HEK293 (cell line): ENCODE measurements around the gene ETF1.
A peak's percentile ranks its signal among the peaks of the same experiment; 100 is the strongest.

Source experiments
- CTCF ChIA-PET: fragments of 350-600 bp; formaldehyde crosslinking; extraction: SDS; loops from one replicate; lab custom pipeline; 2021; ENCODE audit warnings: antibody characterized with exemption; lab: Yijun Ruan, JAX
- POLR2A ChIA-PET: fragments of 300-600 bp; formaldehyde crosslinking; extraction: SDS; loops from one replicate; lab custom pipeline; 2020; ENCODE audit warnings: antibody characterized with exemption, inconsistent platforms; lab: Yijun Ruan, JAX
- H3K27ac ChIP-seq: fragments of 200-500 bp; sonication (Bioruptor generic); 2 replicates; pipeline ENCODE4 v1.5.1; 2014; ENCODE audit warnings: low read depth, low read length, control low read depth, inconsistent platforms; ENCODE audit errors: extremely low read depth
- H3K36me3 ChIP-seq, 2 experiments: fragments of 200-500 bp in 1 of 2; sonication (Bioruptor generic) in 1 of 2; 1 replicate in 1 of 2; 2 replicates in 1 of 2; pipeline ENCODE4 v1.5.1; 2014 to 2017; ENCODE audit warnings: inconsistent platforms in 2 of 2, low read length in 2 of 2; ENCODE audit not compliant: control insufficient read depth in 2 of 2, insufficient read depth in 1 of 2
- H3K4me1 ChIP-seq: fragments of 200-500 bp; sonication (Bioruptor generic); 2 replicates; pipeline ENCODE4 v1.5.1; 2014; ENCODE audit warnings: mild to moderate bottlenecking, low read length, inconsistent platforms; ENCODE audit not compliant: control insufficient read depth, insufficient read depth
- H3K4me3 ChIP-seq: 2 replicates; pipeline ENCODE4 v1.5.1; 2011; ENCODE audit warnings: low read depth, mild to moderate bottlenecking, control low read depth, low read length, moderate library complexity
- H3K9me3 ChIP-seq: fragments of 200-500 bp; sonication (Bioruptor generic); 2 replicates; pipeline ENCODE4 v1.5.1; 2014; ENCODE audit warnings: low read depth, low read length, inconsistent platforms; ENCODE audit not compliant: control insufficient read depth, insufficient read depth
- BCL11A ChIP-seq: fragments of 450-650 bp; formaldehyde crosslinking; IDR thresholded peaks from 2 replicates; pipeline ENCODE4 v1.5.1; 2016; ENCODE audit warnings: low read depth, missing biosample characterization, missing genetic modification characterization
- BCL11B ChIP-seq: fragments of 450-650 bp; formaldehyde crosslinking; IDR thresholded peaks from 2 replicates; pipeline ENCODE4 v1.5.1; 2016; ENCODE audit warnings: low read depth, missing biosample characterization, missing genetic modification characterization
- KLF9 ChIP-seq: fragments of 450-650 bp; formaldehyde crosslinking; IDR thresholded peaks from 2 replicates; pipeline ENCODE4 v1.5.1; 2016; ENCODE audit warnings: missing biosample characterization, missing genetic modification characterization, low read depth
- RBAK ChIP-seq: fragments of 450-650 bp; formaldehyde crosslinking; IDR thresholded peaks from 2 replicates; pipeline ENCODE4 v1.5.1; 2016; ENCODE audit warnings: missing biosample characterization, missing genetic modification characterization
- REPIN1 ChIP-seq: fragments of 450-650 bp; formaldehyde crosslinking; IDR thresholded peaks from 2 replicates; pipeline ENCODE4 v1.5.1; 2017; ENCODE audit warnings: missing biosample characterization, missing genetic modification characterization, low read depth
- SCRT2 ChIP-seq: fragments of 450-650 bp; formaldehyde crosslinking; IDR thresholded peaks from 2 replicates; pipeline ENCODE4 v1.5.1; 2016; ENCODE audit warnings: missing biosample characterization, missing genetic modification characterization
- TCF7L2 ChIP-seq: IDR thresholded peaks from 2 replicates; pipeline ENCODE4 v1.6.1; 2011; ENCODE audit warnings: low read depth, mild to moderate bottlenecking, inconsistent platforms, low read length, moderate library complexity, borderline replicate concordance
- ZBTB20 ChIP-seq: fragments of 450-650 bp; formaldehyde crosslinking; IDR thresholded peaks from 2 replicates; pipeline ENCODE4 v1.5.1; 2016; ENCODE audit warnings: missing biosample characterization, missing genetic modification characterization
- ZFHX2 ChIP-seq: fragments of 450-650 bp; formaldehyde crosslinking; conservative IDR thresholded peaks from 2 replicates; pipeline ENCODE4 v1.5.1; 2016; ENCODE audit warnings: missing biosample characterization, missing genetic modification characterization
- ZNF221 ChIP-seq: fragments of 450-650 bp; formaldehyde crosslinking; IDR thresholded peaks from 2 replicates; pipeline ENCODE4 v1.5.1; 2017; ENCODE audit warnings: missing biosample characterization, missing genetic modification characterization, borderline replicate concordance
- ZNF239 ChIP-seq: fragments of 450-650 bp; formaldehyde crosslinking; IDR thresholded peaks from 2 replicates; pipeline ENCODE4 v1.5.1; 2016; ENCODE audit warnings: missing biosample characterization, missing genetic modification characterization
- ZNF302 ChIP-seq: fragments of 450-650 bp; formaldehyde crosslinking; IDR thresholded peaks from 2 replicates; pipeline ENCODE4 v1.5.1; 2016; ENCODE audit warnings: missing biosample characterization, missing genetic modification characterization, low read depth
- ZNF48 ChIP-seq: fragments of 450-650 bp; formaldehyde crosslinking; IDR thresholded peaks from 2 replicates; pipeline ENCODE4 v1.5.1; 2016; ENCODE audit warnings: missing biosample characterization, missing genetic modification characterization
- ZNF544 ChIP-seq: fragments of 450-650 bp; formaldehyde crosslinking; IDR thresholded peaks from 2 replicates; pipeline ENCODE4 v1.5.0; 2017; ENCODE audit warnings: missing biosample characterization, missing genetic modification characterization
- ZNF596 ChIP-seq: fragments of 450-650 bp; IDR thresholded peaks from 2 replicates; pipeline ENCODE4 v1.5.0; 2018; ENCODE audit warnings: missing biosample characterization, mild to moderate bottlenecking, missing genetic modification characterization, moderate library complexity
- ZNF600 ChIP-seq: fragments of 450-650 bp; formaldehyde crosslinking; IDR thresholded peaks from 2 replicates; pipeline ENCODE4 v1.5.1; 2016; ENCODE audit warnings: missing biosample characterization, missing genetic modification characterization
- ZNF621 ChIP-seq: fragments of 450-650 bp; formaldehyde crosslinking; IDR thresholded peaks from 2 replicates; pipeline ENCODE4 v1.5.1; 2017; ENCODE audit warnings: missing biosample characterization, missing genetic modification characterization
- ZNF701 ChIP-seq: fragments of 450-650 bp; formaldehyde crosslinking; IDR thresholded peaks from 2 replicates; pipeline ENCODE4 v1.5.1; 2016; ENCODE audit warnings: missing biosample characterization, missing genetic modification characterization
- ZNF776 ChIP-seq: fragments of 450-650 bp; formaldehyde crosslinking; IDR thresholded peaks from 2 replicates; pipeline ENCODE4 v1.5.0; 2017; ENCODE audit warnings: missing biosample characterization, missing genetic modification characterization, borderline replicate concordance
- ZNF830 ChIP-seq: fragments of 450-650 bp; IDR thresholded peaks from 2 replicates; pipeline ENCODE4 v1.5.0; 2018; ENCODE audit warnings: missing biosample characterization, missing genetic modification characterization, low read depth, mild to moderate bottlenecking, moderate library complexity
- TF ChIP-seq, protein P1 (sequence below): fragments of 450-650 bp; formaldehyde crosslinking; IDR thresholded peaks from 2 replicates; pipeline ENCODE4 v1.5.1; 2016; ENCODE audit warnings: missing biosample characterization, missing genetic modification characterization
- TF ChIP-seq, protein P2 (sequence below): fragments of 450-650 bp; formaldehyde crosslinking; optimal IDR thresholded peaks from 2 replicates; pipeline ENCODE3; 2016; ENCODE audit warnings: missing biosample characterization, mild to moderate bottlenecking, missing genetic modification characterization
- TF ChIP-seq, protein P3 (sequence below): fragments of 450-650 bp; formaldehyde crosslinking; IDR thresholded peaks from 2 replicates; pipeline ENCODE4 v1.5.1; 2016; ENCODE audit warnings: missing biosample characterization, missing genetic modification characterization
- TF ChIP-seq, protein P4 (sequence below): fragments of 450-650 bp; formaldehyde crosslinking; conservative IDR thresholded peaks from 2 replicates; pipeline ENCODE4 v1.5.1; 2016; ENCODE audit warnings: low read depth, missing biosample characterization, missing genetic modification characterization
- TF ChIP-seq, protein P5 (sequence below): fragments of 450-650 bp; formaldehyde crosslinking; IDR thresholded peaks from 2 replicates; pipeline ENCODE4 v1.5.1; 2016; ENCODE audit warnings: missing biosample characterization, missing genetic modification characterization

Gene ETF1

DNA sequence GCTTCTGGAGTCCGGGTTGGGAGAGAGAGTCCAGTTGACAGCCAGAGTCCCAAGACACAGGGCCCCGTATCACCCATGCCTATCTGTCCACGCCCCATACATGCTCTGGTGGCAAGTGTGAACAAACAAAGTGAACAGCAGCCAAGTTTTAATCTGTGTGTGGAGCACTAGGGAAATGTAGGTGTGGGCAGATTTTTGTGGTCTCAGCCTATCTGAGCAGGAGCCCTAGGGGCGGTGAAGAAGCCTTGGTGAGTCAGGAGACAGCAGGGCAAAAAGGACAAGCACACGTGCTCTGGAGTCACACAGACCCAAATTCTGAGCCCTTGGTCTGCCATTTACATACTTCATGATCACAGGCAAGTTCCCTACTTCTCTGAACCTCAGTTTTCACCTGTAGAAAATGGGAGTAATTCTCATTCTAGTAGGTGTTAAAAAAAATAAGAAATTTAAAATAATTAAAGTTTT is 54.5 kb downstream of the ETF1 start:
- no peak overlapping the region for H3K4me3 ChIP-seq
- peaks cover 8% of the 10 kb centered on the region for H3K4me1 ChIP-seq
- no peaks in the 10 kb centered on the region for H3K9me3 ChIP-seq
- ChIA-PET CTCF (interaction anchor here (0.9 kb wide), 1 partner anchor 38 kb away, joined by 5 read pairs; no protein-coding TSS in a partner anchor), POLR2A (no interaction called here)
- H3K36me3 ChIP-seq = no peaks in the 10 kb centered on the region
- TF ChIP-seq ZNF776 (tag by site-specific recombination) (no peak), KLF9 (no peak), RBAK (tag by site-specific recombination) (no peak), BCL11A (tag by site-specific recombination) (no peak), ZNF621 (tag by site-specific recombination) (no peak), ZFHX2 (tag by site-specific recombination) (peak; percentile 71), ZBTB20 (tag by site-specific recombination) (peak; percentile 33; the same call in 1 of the 2 replicates), ZNF544 (no peak), BCL11B (tag by site-specific recombination) (no peak), ZNF239 (tag by site-specific recombination) (no peak), ZNF48 (tag by site-specific recombination) (no peak), TCF7L2 (no peak), ZNF600 (tag by site-specific recombination) (peak; percentile 43; the same call in 1 of the 2 replicates), ZNF701 (tag by site-specific recombination) (no peak)
- TF ChIP-seq, protein P1, sequence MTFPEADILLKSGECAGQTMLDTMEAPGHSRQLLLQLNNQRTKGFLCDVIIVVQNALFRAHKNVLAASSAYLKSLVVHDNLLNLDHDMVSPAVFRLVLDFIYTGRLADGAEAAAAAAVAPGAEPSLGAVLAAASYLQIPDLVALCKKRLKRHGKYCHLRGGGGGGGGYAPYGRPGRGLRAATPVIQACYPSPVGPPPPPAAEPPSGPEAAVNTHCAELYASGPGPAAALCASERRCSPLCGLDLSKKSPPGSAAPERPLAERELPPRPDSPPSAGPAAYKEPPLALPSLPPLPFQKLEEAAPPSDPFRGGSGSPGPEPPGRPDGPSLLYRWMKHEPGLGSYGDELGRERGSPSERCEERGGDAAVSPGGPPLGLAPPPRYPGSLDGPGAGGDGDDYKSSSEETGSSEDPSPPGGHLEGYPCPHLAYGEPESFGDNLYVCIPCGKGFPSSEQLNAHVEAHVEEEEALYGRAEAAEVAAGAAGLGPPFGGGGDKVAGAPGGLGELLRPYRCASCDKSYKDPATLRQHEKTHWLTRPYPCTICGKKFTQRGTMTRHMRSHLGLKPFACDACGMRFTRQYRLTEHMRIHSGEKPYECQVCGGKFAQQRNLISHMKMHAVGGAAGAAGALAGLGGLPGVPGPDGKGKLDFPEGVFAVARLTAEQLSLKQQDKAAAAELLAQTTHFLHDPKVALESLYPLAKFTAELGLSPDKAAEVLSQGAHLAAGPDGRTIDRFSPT = no peak
- H3K27ac ChIP-seq = no peak overlapping the region

DNA sequence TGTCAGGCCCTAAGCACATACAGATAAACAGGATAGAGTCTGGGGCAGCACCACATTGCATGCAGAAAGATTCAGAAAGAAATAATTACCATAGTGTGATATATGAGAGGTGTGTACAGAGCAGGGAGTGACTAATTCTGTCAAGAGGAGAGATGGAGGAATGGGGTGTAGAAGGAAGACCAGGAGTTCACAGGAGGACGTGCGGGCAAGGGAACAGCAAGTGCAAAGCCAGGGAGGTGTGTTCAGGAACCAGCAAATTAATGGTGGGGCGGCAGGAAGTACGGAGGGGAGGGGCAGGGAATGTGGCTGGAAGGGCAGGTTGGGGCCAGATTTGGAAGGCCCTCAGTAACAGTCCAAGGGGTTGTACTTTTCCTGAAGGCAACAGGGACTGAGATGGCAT is 60.4 kb downstream of the ETF1 start:
- H3K9me3 ChIP-seq = no peaks in the 10 kb centered on the region
- ChIA-PET POLR2A (no interaction called here), CTCF (interaction anchor here (0.8 to 1.2 kb wide), 3 partner anchors 18 to 33 kb away, joined by 3 to 7 read pairs (median 3); no protein-coding TSS in a partner anchor)
- no peaks in the 10 kb centered on the region for H3K4me1 ChIP-seq
- no peaks in the 10 kb centered on the region for H3K36me3 ChIP-seq
- H3K4me3 ChIP-seq = no peak overlapping the region
- H3K27ac ChIP-seq = no peak overlapping the region
- no peak for TF ChIP-seq ZNF621 (tag by site-specific recombination)
- TF ChIP-seq ZNF596 (tag by site-specific recombination) = no peak
- TF ChIP-seq, protein P2, sequence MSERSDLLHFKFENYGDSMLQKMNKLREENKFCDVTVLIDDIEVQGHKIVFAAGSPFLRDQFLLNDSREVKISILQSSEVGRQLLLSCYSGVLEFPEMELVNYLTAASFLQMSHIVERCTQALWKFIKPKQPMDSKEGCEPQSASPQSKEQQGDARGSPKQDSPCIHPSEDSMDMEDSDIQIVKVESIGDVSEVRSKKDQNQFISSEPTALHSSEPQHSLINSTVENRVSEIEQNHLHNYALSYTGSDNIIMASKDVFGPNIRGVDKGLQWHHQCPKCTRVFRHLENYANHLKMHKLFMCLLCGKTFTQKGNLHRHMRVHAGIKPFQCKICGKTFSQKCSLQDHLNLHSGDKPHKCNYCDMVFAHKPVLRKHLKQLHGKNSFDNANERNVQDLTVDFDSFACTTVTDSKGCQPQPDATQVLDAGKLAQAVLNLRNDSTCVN (tag by site-specific recombination) = no peak
- no peak for TF ChIP-seq ZNF221 (tag by site-specific recombination)
- no peak for TF ChIP-seq ZNF830 (tag by site-specific recombination)
- TF ChIP-seq ZNF302 (tag by site-specific recombination) = no peak
- TF ChIP-seq, protein P3, sequence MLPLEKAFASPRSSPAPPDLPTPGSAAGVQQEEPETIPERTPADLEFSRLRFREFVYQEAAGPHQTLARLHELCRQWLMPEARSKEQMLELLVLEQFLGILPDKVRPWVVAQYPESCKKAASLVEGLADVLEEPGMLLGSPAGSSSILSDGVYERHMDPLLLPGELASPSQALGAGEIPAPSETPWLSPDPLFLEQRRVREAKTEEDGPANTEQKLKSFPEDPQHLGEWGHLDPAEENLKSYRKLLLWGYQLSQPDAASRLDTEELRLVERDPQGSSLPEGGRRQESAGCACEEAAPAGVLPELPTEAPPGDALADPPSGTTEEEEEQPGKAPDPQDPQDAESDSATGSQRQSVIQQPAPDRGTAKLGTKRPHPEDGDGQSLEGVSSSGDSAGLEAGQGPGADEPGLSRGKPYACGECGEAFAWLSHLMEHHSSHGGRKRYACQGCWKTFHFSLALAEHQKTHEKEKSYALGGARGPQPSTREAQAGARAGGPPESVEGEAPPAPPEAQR (tag by site-specific recombination) = no peak
- TF ChIP-seq ZNF239 (tag by site-specific recombination) = no peak
- TF ChIP-seq, protein P4, sequence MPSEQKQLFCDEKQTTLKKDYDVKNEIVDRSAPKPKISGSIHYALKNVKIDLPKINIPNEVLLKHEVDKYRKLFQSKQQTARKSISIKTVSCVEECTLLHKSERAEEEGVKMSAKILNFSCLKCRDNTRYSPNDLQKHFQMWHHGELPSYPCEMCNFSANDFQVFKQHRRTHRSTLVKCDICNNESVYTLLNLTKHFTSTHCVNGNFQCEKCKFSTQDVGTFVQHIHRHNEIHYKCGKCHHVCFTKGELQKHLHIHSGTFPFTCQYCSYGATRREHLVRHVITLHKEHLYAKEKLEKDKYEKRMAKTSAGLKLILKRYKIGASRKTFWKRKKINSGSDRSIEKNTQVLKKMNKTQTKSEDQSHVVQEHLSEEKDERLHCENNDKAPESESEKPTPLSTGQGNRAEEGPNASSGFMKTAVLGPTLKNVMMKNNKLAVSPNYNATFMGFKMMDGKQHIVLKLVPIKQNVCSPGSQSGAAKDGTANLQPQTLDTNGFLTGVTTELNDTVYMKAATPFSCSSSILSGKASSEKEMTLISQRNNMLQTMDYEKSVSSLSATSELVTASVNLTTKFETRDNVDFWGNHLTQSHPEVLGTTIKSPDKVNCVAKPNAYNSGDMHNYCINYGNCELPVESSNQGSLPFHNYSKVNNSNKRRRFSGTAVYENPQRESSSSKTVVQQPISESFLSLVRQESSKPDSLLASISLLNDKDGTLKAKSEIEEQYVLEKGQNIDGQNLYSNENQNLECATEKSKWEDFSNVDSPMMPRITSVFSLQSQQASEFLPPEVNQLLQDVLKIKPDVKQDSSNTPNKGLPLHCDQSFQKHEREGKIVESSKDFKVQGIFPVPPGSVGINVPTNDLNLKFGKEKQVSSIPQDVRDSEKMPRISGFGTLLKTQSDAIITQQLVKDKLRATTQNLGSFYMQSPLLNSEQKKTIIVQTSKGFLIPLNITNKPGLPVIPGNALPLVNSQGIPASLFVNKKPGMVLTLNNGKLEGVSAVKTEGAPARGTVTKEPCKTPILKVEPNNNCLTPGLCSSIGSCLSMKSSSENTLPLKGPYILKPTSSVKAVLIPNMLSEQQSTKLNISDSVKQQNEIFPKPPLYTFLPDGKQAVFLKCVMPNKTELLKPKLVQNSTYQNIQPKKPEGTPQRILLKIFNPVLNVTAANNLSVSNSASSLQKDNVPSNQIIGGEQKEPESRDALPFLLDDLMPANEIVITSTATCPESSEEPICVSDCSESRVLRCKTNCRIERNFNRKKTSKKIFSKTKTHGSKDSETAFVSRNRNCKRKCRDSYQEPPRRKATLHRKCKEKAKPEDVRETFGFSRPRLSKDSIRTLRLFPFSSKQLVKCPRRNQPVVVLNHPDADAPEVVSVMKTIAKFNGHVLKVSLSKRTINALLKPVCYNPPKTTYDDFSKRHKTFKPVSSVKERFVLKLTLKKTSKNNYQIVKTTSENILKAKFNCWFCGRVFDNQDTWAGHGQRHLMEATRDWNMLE (tag by site-specific recombination) = no peak
- TF ChIP-seq, protein P5, sequence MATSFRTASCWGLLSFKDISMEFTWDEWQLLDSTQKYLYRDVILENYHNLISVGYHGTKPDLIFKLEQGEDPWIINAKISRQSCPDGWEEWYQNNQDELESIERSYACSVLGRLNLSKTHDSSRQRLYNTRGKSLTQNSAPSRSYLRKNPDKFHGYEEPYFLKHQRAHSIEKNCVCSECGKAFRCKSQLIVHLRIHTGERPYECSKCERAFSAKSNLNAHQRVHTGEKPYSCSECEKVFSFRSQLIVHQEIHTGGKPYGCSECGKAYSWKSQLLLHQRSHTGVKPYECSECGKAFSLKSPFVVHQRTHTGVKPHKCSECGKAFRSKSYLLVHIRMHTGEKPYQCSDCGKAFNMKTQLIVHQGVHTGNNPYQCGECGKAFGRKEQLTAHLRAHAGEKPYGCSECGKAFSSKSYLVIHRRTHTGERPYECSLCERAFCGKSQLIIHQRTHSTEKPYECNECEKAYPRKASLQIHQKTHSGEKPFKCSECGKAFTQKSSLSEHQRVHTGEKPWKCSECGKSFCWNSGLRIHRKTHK (tag by site-specific recombination) = no peak
- TF ChIP-seq REPIN1 (tag by site-specific recombination) = no peak
- no peak for TF ChIP-seq SCRT2 (tag by site-specific recombination)
